ENCODE data around the gene CACTIN.
"Not testable (repeated sequence)": the region's sequence is repeated elsewhere in the genome, so short reads cannot be mapped to it uniquely, and the experiment has no call there.

CACTIN gene

DNA sequence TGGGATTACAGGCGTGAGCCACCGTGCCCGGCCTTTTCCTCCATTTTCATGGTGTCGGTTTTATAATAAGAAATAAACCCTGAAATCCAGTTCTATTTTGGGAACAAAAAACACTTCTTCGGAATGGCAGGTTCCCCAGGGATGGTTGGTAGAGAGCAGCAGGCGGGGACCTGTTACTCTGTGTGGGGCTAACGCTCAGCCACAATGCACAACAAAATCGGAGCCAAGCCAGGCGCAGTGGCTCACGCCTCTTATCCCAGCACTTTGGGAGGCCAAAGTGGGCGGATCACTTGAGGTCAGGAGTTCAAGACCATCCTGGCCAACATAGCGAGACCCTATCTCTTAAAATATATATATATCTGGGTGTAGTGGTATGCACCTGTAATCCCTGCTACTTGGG, 25.6 kb downstream of the CACTIN start:
- H3K27ac ChIP-seq, result no peak overlapping the region
- DNase-seq (ENCODE audit: low read depth, low spot score), result no peak

- DNase-seq (ENCODE audit: low read depth, low spot score), result no peak
- no peak overlapping the region for H3K27ac ChIP-seq
Observed at GRCh38 chr19:3599776-3600187, 26.8 kb downstream of the CACTIN start.

DNA sequence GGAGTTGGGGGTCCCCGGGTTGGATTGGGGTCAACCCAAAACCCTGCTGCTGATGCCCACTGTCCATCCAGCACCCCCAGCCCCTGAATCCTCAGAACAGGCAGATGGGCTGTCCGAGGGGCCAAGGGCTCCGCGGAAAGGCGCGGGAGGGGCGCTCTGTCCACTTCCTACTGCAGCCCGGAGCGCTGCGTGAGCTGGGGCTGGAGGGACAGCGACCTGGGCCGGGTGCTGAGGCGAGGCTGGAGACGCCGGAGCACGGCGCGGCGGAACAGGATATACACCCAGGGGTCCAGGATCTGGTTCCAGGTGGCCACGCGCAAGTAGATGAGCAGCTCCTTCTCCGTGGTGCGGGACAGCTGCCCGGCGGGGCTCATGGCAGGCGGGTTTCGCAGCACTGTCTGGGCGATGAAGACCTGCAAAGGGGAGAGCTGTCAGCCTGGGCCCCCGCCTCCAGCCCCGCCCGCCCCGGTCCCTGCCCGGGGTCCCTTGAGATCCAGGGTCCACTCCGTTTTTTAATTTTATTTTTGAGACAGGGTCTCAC, 31.0 kb downstream of the CACTIN start:
- no peak for DNase-seq (ENCODE audit: low read depth, low spot score)
- no peak overlapping the region for H3K27ac ChIP-seq

GRCh38 chr19:3593156-3593555, 33.4 kb downstream of the CACTIN start:
- no peak for DNase-seq (ENCODE audit: low read depth, low spot score)
- no peak overlapping the region for H3K27ac ChIP-seq

DNA sequence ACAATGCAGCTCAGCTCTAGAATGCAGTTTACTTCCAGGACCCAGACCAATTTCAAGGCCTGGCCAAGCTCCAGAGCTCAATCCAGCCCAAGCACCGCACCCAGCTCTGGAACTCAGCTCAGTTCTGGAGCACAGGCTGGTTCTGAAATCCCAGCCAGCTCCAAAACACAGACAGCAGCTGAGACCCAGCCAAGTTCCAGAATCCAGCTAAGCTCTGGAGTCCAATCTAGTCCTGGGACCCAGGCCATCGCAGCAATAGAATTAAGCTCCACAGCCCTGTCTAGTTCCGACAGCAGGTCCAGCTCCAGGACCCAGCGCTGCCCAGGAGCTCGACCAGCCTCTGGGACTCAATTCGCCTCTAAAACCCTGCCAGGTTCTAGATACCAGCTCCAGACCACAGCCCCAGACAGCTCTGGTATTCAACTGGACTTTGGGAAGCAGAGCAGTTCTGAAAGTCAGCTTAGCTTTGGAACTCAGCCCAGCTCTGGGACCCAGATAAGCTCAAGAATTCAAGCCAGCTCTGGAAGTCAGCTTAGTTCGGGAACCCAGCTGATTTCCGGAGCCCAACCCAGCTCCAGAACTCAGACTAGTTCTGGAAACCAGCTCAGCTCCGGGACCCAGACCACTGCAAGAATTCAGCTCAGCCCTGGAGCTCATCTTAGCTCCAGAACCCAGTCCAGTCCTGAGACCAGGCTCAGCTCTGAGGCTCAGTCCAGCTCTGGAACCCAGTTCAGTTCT, 34.5 kb downstream of the CACTIN start:
- no peak for DNase-seq (ENCODE audit: low read depth, low spot score)
- no peak overlapping the region for H3K27ac ChIP-seq

DNA sequence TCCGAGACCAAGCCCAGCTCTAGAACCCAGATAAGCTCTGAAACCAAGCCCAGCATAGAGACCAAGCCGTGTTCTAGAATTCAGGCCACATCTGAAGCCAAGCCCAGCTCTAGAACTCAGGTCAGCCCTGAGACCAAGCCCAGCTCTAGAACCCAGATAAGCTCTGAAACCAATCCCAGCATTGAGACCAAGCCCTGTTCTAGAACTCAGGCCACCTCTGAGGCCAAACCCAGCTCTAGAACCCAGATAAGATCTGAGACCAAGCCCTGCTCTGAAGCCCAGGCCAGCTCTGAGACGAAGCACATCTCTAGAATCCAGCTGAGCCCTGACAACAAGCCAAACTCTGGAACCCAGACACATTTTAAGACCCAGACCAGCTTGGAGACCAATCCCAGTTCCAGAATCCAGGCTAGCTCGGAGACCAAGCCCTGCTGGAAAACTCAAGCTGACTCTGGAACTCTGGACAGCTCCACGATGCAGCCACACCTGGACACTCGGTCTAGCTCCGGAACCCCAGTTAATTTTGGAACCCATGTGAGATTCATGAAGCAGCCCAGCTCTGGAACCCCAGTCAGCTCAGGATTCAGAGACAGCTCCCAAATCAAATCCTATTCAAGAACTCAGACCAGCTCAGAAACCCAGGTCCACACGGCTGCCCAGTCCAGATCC, 35.5 kb downstream of the CACTIN start:
- no peak overlapping the region for H3K27ac ChIP-seq
- DNase-seq (ENCODE audit: low read depth, low spot score), result no peak

DNA sequence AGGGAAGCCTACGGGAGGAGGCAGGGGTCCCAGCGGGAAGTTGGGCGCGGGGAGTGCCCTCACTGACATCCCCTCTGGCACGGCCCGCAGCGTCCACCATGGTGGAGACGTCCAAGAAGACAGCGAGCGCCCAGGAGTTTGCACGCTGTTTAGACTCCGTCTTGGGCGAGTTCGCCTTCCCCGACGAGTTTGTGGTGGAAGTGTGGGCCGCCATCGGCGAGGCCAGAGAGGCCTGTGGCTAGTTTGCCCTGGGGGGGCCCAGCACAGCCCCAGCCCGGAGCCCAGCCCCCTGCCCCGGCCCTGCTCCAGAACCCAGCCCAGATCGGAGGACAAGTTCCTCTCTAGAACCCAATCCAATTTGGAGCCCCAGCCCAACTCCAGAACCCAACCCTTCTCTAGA, 36.6 kb downstream of the CACTIN start:
- DNase-seq (ENCODE audit: low read depth, low spot score), result no peak
- H3K27ac ChIP-seq, result no peak overlapping the region

DNA sequence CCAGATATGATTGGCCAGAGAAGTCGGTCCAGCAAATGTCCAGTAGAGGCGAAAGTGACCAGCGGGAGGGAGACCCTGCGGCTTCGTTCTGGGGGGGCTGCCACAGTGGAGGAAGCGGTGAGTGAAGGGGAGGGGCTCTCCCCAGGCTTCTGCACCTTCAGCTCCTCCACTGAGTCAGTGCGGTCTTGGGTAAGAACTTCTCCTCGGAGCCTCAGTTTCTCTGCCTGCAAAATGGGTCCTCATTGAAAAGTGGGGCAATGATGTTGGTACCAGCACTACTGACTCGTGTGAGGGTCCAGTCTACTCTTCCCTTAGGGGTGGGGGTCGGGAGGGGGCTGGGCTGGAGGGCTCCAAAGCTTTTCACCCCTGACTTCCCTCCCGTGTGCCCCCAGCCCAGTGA, 37.2 kb downstream of the CACTIN start:
- H3K27ac ChIP-seq, result no peak overlapping the region
- DNase-seq (ENCODE audit: low read depth, low spot score), result no peak

DNA sequence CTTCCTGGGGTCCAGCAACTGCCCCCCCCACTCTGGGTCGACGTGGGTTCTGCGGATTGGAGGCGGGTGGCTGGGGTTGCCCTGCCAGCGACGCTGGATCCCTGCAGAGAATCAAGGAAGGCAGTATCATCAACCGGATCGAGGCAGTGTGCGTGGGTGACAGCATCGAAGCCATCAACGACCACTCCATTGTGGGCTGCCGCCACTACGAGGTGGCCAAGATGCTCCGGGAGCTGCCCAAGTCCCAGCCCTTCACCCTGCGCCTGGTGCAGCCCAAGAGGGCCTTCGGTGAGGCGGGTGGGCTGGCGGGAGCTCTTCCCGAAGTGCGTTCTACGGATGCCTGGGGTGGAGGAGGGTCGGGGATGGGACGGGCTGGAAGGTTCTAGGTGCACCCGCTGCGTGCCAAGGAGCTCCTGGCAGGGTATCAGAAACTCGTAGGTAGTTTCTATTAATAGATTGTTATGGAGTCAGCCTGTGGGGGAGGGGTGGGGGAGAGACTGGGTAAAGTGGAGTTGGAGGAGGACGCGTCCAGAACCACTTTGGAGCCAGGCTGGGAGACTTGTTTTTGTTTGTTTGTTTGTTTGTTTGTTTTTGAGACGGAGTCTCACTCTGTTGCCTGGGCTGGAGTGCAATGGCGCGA, 39.8 kb downstream of the CACTIN start:
- H3K27ac ChIP-seq, result no peak overlapping the region
- no peak for DNase-seq (ENCODE audit: low read depth, low spot score)

DNA sequence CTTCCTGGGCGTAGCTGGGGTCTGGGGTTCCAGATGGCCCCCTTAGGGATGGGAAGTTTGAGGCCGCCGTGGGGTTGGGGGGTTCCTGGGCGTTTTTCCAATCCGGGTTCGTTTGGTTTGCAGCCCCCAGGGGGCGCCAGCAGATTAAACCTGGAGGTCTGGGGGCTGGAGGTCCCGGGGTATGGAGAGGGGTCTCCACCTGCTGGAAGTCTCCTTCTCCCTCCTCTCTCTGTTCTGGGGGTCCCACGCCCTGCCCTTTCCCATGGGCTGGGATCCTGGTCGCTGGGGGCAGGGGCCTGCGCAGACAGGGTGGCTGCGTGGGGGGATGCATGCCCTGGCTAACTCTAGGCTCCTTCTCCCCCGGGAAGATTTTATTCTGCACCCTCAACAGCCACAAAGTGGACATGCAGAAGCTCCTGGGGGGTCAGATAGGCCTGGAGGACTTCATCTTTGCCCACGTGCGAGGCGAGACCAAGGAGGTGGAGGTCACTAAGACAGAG, 40.4 kb downstream of the CACTIN start:
- H3K27ac ChIP-seq, result no peak overlapping the region
- DNase-seq (ENCODE audit: low read depth, low spot score), result no peak

DNA sequence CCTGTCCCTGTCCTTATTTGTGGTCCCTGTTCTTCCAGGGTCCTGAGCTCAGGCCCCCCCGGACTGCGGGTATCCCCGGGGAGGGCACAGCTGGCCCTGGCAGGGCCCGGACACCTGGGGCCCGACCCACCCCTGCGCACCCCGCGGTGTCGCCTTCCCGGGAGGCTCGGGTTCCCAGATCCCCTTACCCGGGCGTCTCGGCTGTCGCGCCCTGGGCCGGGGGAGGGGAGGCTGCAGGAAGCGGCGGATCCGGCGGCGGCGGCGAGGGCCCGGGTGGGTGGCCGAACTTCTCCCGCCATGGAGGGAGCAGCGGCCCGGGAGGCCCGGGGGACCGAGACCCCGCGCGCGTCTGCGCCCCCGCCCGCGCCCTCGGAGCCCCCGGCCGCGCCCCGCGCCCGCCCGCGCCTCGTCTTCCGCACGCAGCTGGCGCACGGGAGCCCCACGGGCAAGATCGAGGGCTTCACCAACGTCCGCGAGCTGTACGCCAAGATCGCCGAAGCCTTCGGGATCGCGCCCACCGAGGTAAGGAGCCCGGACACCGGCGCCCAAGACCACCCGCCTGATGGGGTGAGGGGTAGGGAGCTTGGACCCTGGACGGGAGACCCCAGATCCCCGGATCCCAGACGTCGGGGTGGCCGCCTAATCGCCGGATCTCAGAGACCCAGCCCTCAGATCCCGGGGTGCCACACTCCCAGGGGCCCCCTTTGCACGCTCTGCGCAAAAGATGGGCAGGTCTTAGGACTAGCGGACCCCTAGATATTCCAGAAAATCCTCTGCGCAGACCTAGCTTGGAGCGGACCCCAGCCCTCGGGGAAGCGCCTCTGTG, 41.1 kb downstream of the CACTIN start, which contains the start of gene GIPC3:
GIPC3 (plus strand) TSS at position 178 of the 826 bp plus-strand sequence; CDS start at position 298, 120 bp downstream.
- H3K27ac ChIP-seq, result no peak within 1 kb of the TSS
- DNase-seq (ENCODE audit: low read depth, low spot score), result no peak

DNA sequence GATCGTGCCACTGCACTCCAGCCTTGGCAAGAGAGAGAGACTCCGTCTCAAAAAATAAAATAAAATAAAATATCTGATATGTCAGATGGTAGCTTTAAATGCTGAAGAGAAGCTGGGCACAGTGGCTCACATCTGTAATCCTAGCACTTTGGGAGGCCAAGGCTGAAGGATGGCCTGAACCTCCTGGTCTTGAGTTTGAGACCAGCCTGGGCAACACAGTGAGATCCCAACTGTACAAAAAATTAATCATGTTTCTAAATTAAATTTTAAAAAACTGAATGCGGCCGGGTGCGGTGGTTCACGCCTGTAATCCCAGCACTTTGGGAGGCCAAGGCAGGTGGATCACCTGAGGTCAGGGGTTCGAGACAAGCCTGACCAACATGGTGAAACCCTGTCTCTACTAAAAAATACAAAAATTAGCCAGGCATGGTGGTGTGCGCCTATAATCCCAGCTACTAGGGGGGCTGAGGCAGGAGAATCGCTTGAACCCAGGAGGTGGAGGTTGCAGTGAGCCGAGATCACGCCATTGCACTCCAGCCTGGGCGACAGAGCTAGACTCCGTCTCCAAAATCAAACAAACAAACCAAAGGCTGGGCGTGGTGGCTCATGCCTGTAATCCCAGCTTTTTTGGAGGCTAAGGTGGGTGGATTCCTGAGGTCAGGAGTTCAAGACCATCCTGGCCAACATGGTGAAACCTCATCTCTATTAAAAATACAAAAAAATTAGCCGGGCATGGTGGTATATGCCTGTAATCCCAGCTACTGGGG, 42.4 kb downstream of the CACTIN start:
- not testable (repeated sequence) for H3K27ac ChIP-seq; DNase-seq (ENCODE audit: low read depth, low spot score)

DNA sequence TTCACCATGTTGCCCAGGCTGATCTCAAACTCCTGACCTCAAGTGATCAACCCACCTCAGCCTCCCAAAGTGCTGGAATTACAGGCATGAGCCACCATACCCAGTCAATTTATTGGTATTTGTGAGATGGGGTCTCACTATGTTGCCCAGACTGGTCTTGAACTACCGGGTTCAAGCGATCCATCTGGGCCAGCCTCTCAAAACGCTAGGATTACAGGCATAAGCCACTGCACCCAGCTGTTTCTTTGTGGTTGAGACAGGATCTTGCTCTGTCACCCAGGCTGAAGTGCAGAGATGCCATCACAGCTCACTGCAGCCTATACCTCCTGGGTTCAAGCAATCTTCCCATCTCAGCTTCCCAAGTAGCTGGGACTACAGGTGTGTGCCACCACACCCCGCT, 44.8 kb downstream of the CACTIN start:
- DNase-seq (ENCODE audit: low read depth, low spot score); H3K27ac ChIP-seq: not testable (repeated sequence)

GRCh38 chr19:3580156-3580934, 46.2 kb downstream of the CACTIN start:
- no peak for DNase-seq (ENCODE audit: low read depth, low spot score)
- H3K27ac ChIP-seq, result no peak overlapping the region

- DNase-seq (ENCODE audit: low read depth, low spot score), result no peak
- H3K27ac ChIP-seq, result no peak overlapping the region
Observed at GRCh38 chr19:3578390-3578789, 48.2 kb downstream of the CACTIN start.

- DNase-seq (ENCODE audit: low read depth, low spot score), result no peak
- H3K27ac ChIP-seq, result no peak overlapping the region
Observed at GRCh38 chr19:3577723-3578344, 48.8 kb downstream of the CACTIN start.

DNA sequence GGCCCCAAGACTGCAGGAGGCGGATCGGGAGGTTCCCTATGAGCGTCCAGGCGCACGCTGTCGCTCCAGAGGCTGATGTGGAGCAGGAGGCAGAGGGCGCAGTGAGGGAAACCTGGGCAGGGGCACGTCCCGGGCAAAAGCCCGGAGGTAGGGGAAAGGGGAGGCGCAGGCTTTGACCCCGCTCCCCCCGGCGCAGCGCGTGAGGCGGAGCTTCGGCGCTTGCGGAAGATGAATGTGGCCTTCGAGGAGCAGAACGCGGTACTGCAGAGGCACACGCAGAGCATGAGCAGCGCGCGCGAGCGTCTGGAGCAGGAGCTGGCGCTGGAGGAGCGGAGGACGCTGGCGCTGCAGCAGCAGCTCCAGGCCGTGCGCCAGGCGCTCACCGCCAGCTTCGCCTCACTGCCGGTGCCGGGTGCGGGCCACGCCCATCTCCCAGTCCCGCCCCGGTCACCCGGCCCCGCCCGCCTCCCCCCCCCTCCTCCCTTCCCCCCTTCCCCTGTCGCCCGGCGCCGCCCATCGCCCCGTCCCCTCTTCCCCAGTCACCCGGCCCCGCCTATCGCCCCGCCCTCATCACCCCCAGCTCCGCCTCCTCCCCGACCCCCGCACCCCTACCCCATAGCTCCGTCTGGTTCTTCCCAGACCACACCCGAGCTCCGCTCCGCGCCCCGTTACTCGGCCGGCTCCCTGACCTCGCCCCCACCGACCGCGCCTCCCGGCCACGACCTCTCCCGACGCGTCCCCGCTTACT, 49.7 kb downstream of the CACTIN start:
- H3K27ac ChIP-seq, result no peak overlapping the region
- no peak for DNase-seq (ENCODE audit: low read depth, low spot score)

All from epithelial cell of prostate (primary cell).